Raji (cell line): ENCODE measurements around the gene PCDHB15.
"Not testable (repeated sequence)": the region's sequence is repeated elsewhere in the genome, so short reads cannot be mapped to it uniquely, and the experiment has no call there.

Source experiments
- POLR2A ChIP-seq: IDR thresholded peaks from 2 replicates; pipeline ENCODE4 v1.6.1; 2011; ENCODE audit warnings: low read depth, low read length, control low read depth; ENCODE audit not compliant: insufficient read depth

Gene PCDHB15

GRCh38 chr5:141245250-141245717 lies at the start of gene PCDHB15:
TSS of gene PCDHB15 (plus strand) at chr5:141245395. CDS start at chr5:141245579, 184 bp downstream.
- TF ChIP-seq POLR2A = no peak

- no peak for TF ChIP-seq POLR2A
Measured at GRCh38 chr5:141196363-141196762, 48.8 kb upstream of the PCDHB15 start.

GRCh38 chr5:141199359-141200235 lies 45.6 kb upstream of the PCDHB15 start, which contains the start of gene PCDHB11:
TSS of gene PCDHB11 (plus strand) at chr5:141199627. CDS start at chr5:141199775, 148 bp downstream.
- TF ChIP-seq POLR2A = no peak

- no peak for TF ChIP-seq POLR2A
Measured at GRCh38 chr5:141208478-141208877, 36.7 kb upstream of the PCDHB15 start, which contains the start of gene PCDHB12. TSS of gene PCDHB12 (plus strand) at chr5:141208719. CDS start at chr5:141208908, 189 bp downstream.

GRCh38 chr5:141213656-141214339 lies 31.4 kb upstream of the PCDHB15 start, which contains the start of gene PCDHB13:
TSS of gene PCDHB13 (plus strand) at chr5:141213919. CDS start at chr5:141214124, 205 bp downstream.
- TF ChIP-seq POLR2A = not testable (repeated sequence)

GRCh38 chr5:141223112-141223783 lies 21.9 kb upstream of the PCDHB15 start, which contains the start of gene PCDHB14:
TSS of gene PCDHB14 (plus strand) at chr5:141223343. CDS start at chr5:141223506, 163 bp downstream.
- no peak for TF ChIP-seq POLR2A

GRCh38 chr5:141234109-141234667 lies 11.0 kb upstream of the PCDHB15 start:
- no peak for TF ChIP-seq POLR2A

GRCh38 chr5:141236516-141237313 lies 8.5 kb upstream of the PCDHB15 start:
- no peak for TF ChIP-seq POLR2A

- no peak for TF ChIP-seq POLR2A
Measured at GRCh38 chr5:141241496-141241895, 3.7 kb upstream of the PCDHB15 start.

- no peak for TF ChIP-seq POLR2A
Measured at GRCh38 chr5:141250576-141250975, 5.4 kb downstream of the PCDHB15 start.

- no peak for TF ChIP-seq POLR2A
Measured at GRCh38 chr5:141258464-141258863, 13.3 kb downstream of the PCDHB15 start.

- no peak for TF ChIP-seq POLR2A
Measured at GRCh38 chr5:141258948-141259347, 13.8 kb downstream of the PCDHB15 start.

- TF ChIP-seq POLR2A = no peak
Measured at GRCh38 chr5:141260458-141261237, 15.5 kb downstream of the PCDHB15 start.
